ENCODE results near the gene NPLOC4. TPM values are rescaled to one million over a fixed set of nuclear protein-coding genes. Genes with fewer than 3 reads are reported as not detected.

The NPLOC4 gene
- total and polyA plus RNA-seq, 2 of the 13 experiments (the other 11 are each of a cell fraction or from before 2014, with no cell fraction given), result 57.0 to 97.0 TPM

DNA sequence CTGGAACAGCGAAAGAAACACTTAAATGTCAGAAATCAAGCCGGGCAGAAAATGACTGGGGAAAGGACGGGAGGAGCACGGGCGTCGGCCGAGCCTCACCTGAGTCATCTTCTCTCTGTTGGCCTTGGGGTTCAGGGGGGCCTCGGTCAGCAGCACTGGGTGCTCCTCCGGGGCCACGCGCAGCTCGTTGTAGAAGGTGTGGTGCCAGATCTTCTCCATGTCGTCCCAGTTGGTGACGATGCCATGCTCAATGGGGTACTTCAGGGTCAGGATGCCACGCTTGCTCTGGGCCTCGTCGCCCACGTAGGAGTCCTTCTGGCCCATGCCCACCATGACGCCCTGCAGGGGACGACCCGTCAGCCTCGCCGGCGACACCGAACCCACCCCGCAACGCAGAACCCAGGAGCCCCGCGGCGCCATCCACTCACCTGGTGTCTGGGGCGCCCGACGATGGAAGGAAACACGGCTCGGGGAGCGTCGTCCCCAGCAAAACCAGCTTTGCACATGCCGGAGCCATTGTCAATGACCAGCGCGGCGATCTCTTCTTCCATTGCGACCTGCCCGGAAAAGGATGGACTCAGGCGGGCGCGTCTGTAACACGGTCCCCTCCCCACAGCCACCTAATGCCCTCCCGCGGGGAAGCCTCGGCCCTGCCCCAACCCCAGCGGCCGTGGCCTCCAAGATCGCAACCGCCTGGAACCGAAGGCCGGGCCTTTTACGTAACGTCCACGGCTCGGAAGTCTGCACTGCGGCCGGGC lies 124.9 kb downstream of the NPLOC4 start (continued):
- TF ChIP-seq ZNF468 (CRISPR knock-in tag; IDR thresholded peaks at IDR 0.05) (0 out of 2 replicates have a peak, but pooled peaks have one; percentile 3), ZNF20 (CRISPR knock-in tag; IDR thresholded peaks at IDR 0.05) (no peak), ZNF782 (CRISPR knock-in tag; IDR thresholded peaks at IDR 0.05; ENCODE audit: borderline replicate concordance) (no peak; the same call in 1 of the 2 replicates), SP2 (CRISPR knock-in tag; IDR thresholded peaks at IDR 0.05) (no peak; the same call in 1 of the 2 replicates), ZFP41 (CRISPR knock-in tag; IDR thresholded peaks at IDR 0.05; ENCODE audit: borderline replicate concordance) (no peak), PRPF4 (IDR thresholded peaks at IDR 0.05; ENCODE audit: low read depth, low read length, poor library complexity, severe bottlenecking) (no peak), TRIM24 (CRISPR knock-in tag; IDR thresholded peaks at IDR 0.05) (no peak), FOXK1 (CRISPR knock-in tag; IDR thresholded peaks at IDR 0.05; ENCODE audit: borderline replicate concordance, low read depth) (no peak), ATF1 (CRISPR knock-in tag; IDR thresholded peaks at IDR 0.05) (no peak), SNAPC2 (CRISPR knock-in tag; IDR thresholded peaks at IDR 0.05) (no peak), XRCC5 (optimal IDR thresholded peaks at IDR 0.05; ENCODE audit: low read length) (no peak), ZNF44 (CRISPR knock-in tag; IDR thresholded peaks at IDR 0.05) (no peak; the same call in 1 of the 2 replicates), RFXAP (CRISPR knock-in tag; IDR thresholded peaks at IDR 0.05; ENCODE audit: borderline replicate concordance) (no peak; the same call in 1 of the 2 replicates), ZNF549 (CRISPR knock-in tag; IDR thresholded peaks at IDR 0.05) (no peak), KDM3A (CRISPR knock-in tag; IDR thresholded peaks at IDR 0.05; ENCODE audit: low read depth) (no peak), ZNF232 (CRISPR knock-in tag; IDR thresholded peaks at IDR 0.05; ENCODE audit: borderline replicate concordance) (no peak), NAIF1 (CRISPR knock-in tag; IDR thresholded peaks at IDR 0.05; ENCODE audit: borderline replicate concordance) (no peak)
- TF ChIP-seq, protein P1, sequence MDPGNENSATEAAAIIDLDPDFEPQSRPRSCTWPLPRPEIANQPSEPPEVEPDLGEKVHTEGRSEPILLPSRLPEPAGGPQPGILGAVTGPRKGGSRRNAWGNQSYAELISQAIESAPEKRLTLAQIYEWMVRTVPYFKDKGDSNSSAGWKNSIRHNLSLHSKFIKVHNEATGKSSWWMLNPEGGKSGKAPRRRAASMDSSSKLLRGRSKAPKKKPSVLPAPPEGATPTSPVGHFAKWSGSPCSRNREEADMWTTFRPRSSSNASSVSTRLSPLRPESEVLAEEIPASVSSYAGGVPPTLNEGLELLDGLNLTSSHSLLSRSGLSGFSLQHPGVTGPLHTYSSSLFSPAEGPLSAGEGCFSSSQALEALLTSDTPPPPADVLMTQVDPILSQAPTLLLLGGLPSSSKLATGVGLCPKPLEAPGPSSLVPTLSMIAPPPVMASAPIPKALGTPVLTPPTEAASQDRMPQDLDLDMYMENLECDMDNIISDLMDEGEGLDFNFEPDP (CRISPR knock-in tag; conservative IDR thresholded peaks at IDR 0.05), result no peak
- TF ChIP-seq, protein P2, sequence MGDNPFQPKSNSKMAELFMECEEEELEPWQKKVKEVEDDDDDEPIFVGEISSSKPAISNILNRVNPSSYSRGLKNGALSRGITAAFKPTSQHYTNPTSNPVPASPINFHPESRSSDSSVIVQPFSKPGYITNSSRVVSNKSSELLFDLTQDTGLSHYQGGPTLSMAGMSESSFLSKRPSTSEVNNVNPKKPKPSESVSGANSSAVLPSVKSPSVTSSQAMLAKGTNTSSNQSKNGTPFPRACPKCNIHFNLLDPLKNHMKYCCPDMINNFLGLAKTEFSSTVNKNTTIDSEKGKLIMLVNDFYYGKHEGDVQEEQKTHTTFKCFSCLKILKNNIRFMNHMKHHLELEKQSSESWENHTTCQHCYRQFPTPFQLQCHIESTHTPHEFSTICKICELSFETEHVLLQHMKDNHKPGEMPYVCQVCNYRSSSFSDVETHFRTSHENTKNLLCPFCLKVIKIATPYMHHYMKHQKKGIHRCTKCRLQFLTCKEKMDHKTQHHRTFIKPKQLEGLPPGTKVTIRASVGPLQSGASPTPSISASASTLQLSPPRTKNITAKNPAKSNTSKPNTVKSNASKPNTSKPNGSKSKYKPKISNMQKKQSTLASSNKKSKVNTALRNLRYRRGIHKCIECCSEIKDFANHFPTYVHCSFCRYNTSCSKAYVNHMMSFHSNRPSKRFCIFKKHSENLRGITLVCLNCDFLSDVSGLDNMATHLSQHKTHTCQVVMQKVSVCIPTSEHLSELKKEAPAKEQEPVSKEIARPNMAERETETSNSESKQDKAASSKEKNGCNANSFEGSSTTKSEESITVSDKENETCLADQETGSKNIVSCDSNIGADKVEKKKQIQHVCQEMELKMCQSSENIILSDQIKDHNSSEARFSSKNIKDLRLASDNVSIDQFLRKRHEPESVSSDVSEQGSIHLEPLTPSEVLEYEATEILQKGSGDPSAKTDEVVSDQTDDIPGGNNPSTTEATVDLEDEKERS (CRISPR knock-in tag; IDR thresholded peaks at IDR 0.05), result no peak
- TF ChIP-seq, protein P3, sequence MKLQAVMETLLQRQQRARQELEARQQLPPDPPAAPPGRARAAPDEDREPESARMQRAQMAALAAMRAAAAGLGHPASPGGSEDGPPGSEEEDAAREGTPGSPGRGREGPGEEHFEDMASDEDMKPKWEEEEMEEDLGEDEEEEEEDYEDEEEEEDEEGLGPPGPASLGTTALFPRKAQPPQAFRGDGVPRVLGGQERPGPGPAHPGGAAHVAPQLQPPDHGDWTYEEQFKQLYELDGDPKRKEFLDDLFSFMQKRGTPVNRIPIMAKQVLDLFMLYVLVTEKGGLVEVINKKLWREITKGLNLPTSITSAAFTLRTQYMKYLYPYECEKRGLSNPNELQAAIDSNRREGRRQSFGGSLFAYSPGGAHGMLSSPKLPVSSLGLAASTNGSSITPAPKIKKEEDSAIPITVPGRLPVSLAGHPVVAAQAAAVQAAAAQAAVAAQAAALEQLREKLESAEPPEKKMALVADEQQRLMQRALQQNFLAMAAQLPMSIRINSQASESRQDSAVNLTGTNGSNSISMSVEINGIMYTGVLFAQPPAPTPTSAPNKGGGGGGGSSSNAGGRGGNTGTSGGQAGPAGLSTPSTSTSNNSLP (IDR thresholded peaks at IDR 0.05; ENCODE audit: low read depth, low read length), result no peak
- TF ChIP-seq, protein P4, sequence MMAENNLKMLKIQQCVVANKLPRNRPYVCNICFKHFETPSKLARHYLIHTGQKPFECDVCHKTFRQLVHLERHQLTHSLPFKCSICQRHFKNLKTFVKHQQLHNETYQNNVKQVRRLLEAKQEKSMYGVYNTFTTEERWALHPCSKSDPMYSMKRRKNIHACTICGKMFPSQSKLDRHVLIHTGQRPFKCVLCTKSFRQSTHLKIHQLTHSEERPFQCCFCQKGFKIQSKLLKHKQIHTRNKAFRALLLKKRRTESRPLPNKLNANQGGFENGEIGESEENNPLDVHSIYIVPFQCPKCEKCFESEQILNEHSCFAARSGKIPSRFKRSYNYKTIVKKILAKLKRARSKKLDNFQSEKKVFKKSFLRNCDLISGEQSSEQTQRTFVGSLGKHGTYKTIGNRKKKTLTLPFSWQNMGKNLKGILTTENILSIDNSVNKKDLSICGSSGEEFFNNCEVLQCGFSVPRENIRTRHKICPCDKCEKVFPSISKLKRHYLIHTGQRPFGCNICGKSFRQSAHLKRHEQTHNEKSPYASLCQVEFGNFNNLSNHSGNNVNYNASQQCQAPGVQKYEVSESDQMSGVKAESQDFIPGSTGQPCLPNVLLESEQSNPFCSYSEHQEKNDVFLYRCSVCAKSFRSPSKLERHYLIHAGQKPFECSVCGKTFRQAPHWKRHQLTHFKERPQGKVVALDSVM (CRISPR knock-in tag; IDR thresholded peaks at IDR 0.05), result peak; percentile 25; the same call in 1 of the 2 replicates

Data from HepG2 (cell line).